Skin epidermis (tissue), 12 donors: Measurements from ENCODE around the gene CCDC38.
"Not testable (repeated sequence)": the region's sequence is repeated elsewhere in the genome, so short reads cannot be mapped to it uniquely, and the experiment has no call there.

ENCODE experiments used
- H3K27ac ChIP-seq, 21 experiments: fragments of 200-600 bp; sonication (generic) in 11 of 21; one replicate each; pipeline ENCODE4 v1.5.0; 2020; ENCODE audit warnings: mild to moderate bottlenecking in 3 of 21, inconsistent platforms in 2 of 21, moderate library complexity in 2 of 21
- H3K4me3 ChIP-seq, 7 experiments: fragments of 200-600 bp; sonication (generic) in 2 of 7; one replicate each; pipeline ENCODE4 v1.5.0; 2020; ENCODE audit warnings: inconsistent platforms in 2 of 7, mild to moderate bottlenecking in 2 of 7, moderate library complexity in 1 of 7

The CCDC38 gene

GRCh38 chr12:95942524-95943329 lies at the start of gene CCDC38:
Gene CCDC38, minus strand, starts transcription at chr12:95942614. Its CDS starts 6,105 bp downstream, at chr12:95936509.
- H3K4me3 ChIP-seq, result peak within 1 kb of the TSS; percentile 48 to 88 (median 80)
- peak within 1 kb of the TSS; percentile 10 to 89 (median 83) for H3K27ac ChIP-seq

- no peak overlapping the region for H3K27ac ChIP-seq
- H3K4me3 ChIP-seq, result no peak overlapping the region
Observed at GRCh38 chr12:95990136-95990535, 47.7 kb upstream of the CCDC38 start.

GRCh38 chr12:95989504-95990123 lies 47.2 kb upstream of the CCDC38 start:
- Histone ChIP-seq H3K27ac (no peak overlapping the region), H3K4me3 (no peak overlapping the region)

GRCh38 chr12:95988506-95989275 lies 46.3 kb upstream of the CCDC38 start:
- Histone ChIP-seq H3K4me3 (no peak overlapping the region), H3K27ac (no peak overlapping the region)

GRCh38 chr12:95986635-95987570 lies 44.5 kb upstream of the CCDC38 start:
- Histone ChIP-seq H3K4me3 (no peak overlapping the region), H3K27ac (no peak overlapping the region)

GRCh38 chr12:95984682-95985081 lies 42.3 kb upstream of the CCDC38 start:
- H3K4me3 ChIP-seq, result no peak overlapping the region

GRCh38 chr12:95982602-95983001 lies 40.2 kb upstream of the CCDC38 start:
- no peak overlapping the region for H3K27ac ChIP-seq
- H3K4me3 ChIP-seq, result no peak overlapping the region

More at GRCh38 chr12:95984682-95985081, 42.3 kb upstream of the CCDC38 start:
- H3K27ac ChIP-seq, result no peak overlapping the region

GRCh38 chr12:95980437-95980836 lies 38.0 kb upstream of the CCDC38 start:
- no peak overlapping the region for H3K27ac ChIP-seq
- H3K4me3 ChIP-seq, result no peak overlapping the region

GRCh38 chr12:95978774-95979173 lies 36.4 kb upstream of the CCDC38 start:
- Histone ChIP-seq H3K4me3 (no peak overlapping the region), H3K27ac (no peak overlapping the region)

- no peak overlapping the region for H3K4me3 ChIP-seq
- H3K27ac ChIP-seq, result no peak overlapping the region
Observed at GRCh38 chr12:95978351-95978750, 35.9 kb upstream of the CCDC38 start.

GRCh38 chr12:95977764-95978305 lies 35.4 kb upstream of the CCDC38 start:
- H3K27ac ChIP-seq, result no peak overlapping the region
- H3K4me3 ChIP-seq, result no peak overlapping the region

- no peak overlapping the region for H3K4me3 ChIP-seq
- H3K27ac ChIP-seq, result no peak overlapping the region
Observed at GRCh38 chr12:95976416-95976832, 34.0 kb upstream of the CCDC38 start.

- no peak overlapping the region for H3K27ac ChIP-seq
- no peak overlapping the region for H3K4me3 ChIP-seq
Observed at GRCh38 chr12:95975491-95975890, 33.1 kb upstream of the CCDC38 start.

- Histone ChIP-seq H3K4me3 (no peak overlapping the region), H3K27ac (no peak overlapping the region)
Observed at GRCh38 chr12:95974358-95974757, 31.9 kb upstream of the CCDC38 start.

GRCh38 chr12:95972832-95973456 lies 30.5 kb upstream of the CCDC38 start:
- Histone ChIP-seq H3K4me3 (no peak overlapping the region), H3K27ac (no peak overlapping the region)

GRCh38 chr12:95970905-95971304 lies 28.5 kb upstream of the CCDC38 start:
- no peak overlapping the region for H3K27ac ChIP-seq

GRCh38 chr12:95969116-95969515 lies 26.7 kb upstream of the CCDC38 start:
- H3K27ac ChIP-seq, result not testable (repeated sequence)

More at GRCh38 chr12:95970905-95971304, 28.5 kb upstream of the CCDC38 start:
- H3K4me3 ChIP-seq, result no peak overlapping the region

GRCh38 chr12:95967301-95967700 lies 24.9 kb upstream of the CCDC38 start:
- H3K4me3 ChIP-seq, result no peak overlapping the region
- H3K27ac ChIP-seq, result no peak overlapping the region

More at GRCh38 chr12:95969116-95969515, 26.7 kb upstream of the CCDC38 start:
- not testable (repeated sequence) for H3K4me3 ChIP-seq
